GM19193 (cell line): Measurements from ENCODE around the gene DTWD2.

Experiments
- POLR2A ChIP-seq: IDR thresholded peaks from 4 replicates; pipeline ENCODE4 v1.6.1; 2011; ENCODE audit not compliant: insufficient read depth, insufficient read length; ENCODE audit errors: extremely low read depth

DTWD2 gene

DNA sequence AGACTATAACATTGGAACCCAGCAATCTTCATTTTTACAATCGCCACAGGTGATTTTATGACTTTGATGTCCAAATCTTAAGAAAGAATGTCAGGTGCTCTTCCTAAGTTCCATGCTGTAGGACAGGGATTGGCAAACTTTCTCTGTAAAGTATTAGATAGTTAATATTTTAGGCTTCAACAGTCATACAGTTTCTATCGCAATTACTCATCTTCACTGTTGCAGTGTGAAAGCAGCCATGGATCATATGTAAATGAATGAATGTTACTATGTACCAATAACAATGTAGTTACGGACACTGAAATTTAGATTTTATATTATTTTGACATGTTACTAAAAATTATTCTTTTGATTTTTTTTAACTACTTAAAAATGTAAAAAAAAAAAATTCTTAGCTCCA, 169.7 kb downstream of the DTWD2 start:
- no peak for TF ChIP-seq POLR2A

DNA sequence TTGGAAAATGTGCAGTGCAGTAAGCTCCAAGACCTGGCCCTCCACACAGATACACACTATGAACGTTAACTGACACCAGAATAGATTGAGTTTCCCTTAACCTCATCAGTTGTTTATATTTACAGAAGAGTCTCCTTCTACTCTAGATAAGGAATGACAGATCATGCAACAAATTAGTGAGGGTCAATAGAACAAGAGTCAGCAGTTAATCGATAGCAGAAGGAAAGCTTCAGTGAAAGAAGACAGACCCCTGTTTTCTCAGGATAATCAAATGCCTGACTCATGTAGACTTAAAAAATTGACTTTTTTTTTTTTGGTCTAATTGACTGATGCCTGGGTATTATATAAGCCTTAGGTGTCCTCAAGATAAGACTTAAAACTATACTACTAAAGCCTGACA, 179.9 kb downstream of the DTWD2 start:
- no peak for TF ChIP-seq POLR2A

GRCh38 chr5:118806571-118806970, 181.8 kb downstream of the DTWD2 start:
- TF ChIP-seq POLR2A: no peak

DNA sequence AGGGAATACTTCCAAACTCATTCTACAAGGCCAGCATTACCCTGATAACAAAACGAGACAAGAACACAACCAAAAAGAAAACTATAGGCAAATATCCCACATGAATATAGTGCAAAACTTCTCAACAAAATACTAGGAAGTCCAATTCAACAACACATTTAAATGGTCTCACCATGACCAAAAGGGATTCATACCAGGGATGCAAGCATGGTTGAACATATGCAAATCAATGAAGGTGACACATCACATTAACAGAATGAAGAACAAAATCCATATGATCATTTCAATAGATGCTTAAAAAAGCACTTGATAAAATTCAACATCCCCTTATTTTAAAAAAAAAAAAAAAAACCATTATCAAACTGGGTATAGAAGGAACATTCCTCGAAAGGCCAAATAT, 186.0 kb downstream of the DTWD2 start:
- no peak for TF ChIP-seq POLR2A

DNA sequence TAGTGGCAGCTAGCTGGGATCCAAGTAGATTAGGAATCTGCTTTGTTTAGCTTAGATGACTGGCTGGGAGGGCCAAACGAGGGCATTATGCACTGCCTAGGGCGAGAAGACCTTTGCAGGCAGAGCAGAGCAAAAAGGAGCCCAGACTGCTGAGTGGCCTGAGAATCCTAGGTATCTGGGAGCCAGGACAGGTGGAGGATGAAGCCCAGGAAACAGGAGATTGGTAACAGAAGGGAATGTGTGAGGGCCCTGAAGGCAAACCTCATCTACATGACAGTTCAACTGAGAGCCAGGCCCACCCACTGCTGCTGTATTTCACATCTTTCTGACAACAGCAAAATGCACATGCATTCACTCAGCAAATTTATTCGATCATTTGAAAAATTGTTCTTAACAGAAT, 192.3 kb downstream of the DTWD2 start:
- no peak for TF ChIP-seq POLR2A

GRCh38 chr5:118794281-118794680, 194.1 kb downstream of the DTWD2 start:
- no peak for TF ChIP-seq POLR2A

GRCh38 chr5:118793652-118794051, 194.7 kb downstream of the DTWD2 start:
- no peak for TF ChIP-seq POLR2A

- TF ChIP-seq POLR2A: no peak
Observed at GRCh38 chr5:118793091-118793490, 195.3 kb downstream of the DTWD2 start.

DNA sequence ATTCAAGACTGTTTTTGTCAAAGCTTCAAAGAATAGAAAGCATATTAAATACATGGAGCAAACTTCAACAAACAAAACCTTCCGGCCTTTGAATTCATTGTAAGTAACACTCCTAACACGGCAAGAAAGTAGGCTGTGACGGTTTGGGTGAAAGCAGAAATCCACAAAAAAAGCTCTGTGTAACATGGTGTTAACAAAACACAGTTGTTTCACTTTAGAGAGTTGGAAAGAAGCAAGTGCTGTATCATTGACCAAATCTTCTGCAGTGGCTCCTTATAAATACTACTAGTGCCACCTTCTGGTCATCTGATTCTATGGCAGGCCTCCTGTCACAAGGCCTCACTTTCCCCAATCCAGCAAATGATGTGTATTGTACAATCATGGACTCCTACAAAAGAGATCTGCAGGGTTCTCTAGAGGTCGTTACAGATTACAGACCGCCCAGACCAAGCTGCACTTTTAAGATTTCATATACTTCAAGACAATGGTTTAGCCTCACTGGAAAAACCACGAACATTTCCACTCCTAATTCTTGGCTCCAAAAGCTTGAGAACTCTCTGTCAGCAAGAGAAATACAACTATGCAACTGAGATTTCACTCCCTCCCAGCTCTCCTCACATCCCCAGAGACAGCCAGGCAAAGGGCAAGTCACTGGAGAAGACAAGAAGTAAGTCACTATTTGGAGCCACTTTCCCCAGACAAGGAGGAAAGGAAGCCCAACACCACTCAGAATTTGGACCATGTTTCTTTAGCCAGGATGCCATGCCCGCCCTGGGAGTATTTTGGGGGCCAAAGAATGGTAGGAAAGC, 196.2 kb downstream of the DTWD2 start:
- no peak for TF ChIP-seq POLR2A

GRCh38 chr5:118789366-118789765, 199.0 kb downstream of the DTWD2 start:
- no peak for TF ChIP-seq POLR2A

GRCh38 chr5:118788351-118788750, 200.0 kb downstream of the DTWD2 start:
- no peak for TF ChIP-seq POLR2A
